A549 (cell line): Measurements from ENCODE around the gene BGLAP. TPM values are rescaled to one million over a fixed set of nuclear protein-coding genes. Genes with fewer than 3 reads are reported as not detected.

ENCODE experiments used
- ATAC-seq, 2 experiments: fragments of 200-7000 bp in 1 of 2; fragments of >200 bp in 1 of 2; cut with Nextera tagmentation in 1 of 2; cut with Tn5 transposase in 1 of 2; 3 replicates each; pipeline versions ENCODE4 v1.8.0 to v1.9.1; 2018 to 2020; ENCODE audit warnings: mild to moderate bottlenecking in 1 of 2, moderate library complexity in 1 of 2
- CTCF ChIA-PET: fragments of 300-600 bp; sonication (Branson Sonifier 250); formaldehyde crosslinking; extraction: SDS; loops from one replicate; lab custom pipeline; 2021; ENCODE audit warnings: antibody characterized with exemption, inconsistent platforms; lab: Yijun Ruan, JAX
- POLR2A ChIA-PET: fragments of 350-600 bp; formaldehyde crosslinking; extraction: SDS; loops from one replicate; lab custom pipeline; 2021; ENCODE audit warnings: antibody characterized with exemption, inconsistent platforms; lab: Yijun Ruan, JAX
- DNase-seq, 2 experiments: peaks; one replicate each; pipeline versions ENCODE4 v3.0.0 to v3.0.0-alpha.2; 2011 to 2016; ENCODE audit warnings: low read depth in 1 of 2, low spot score in 1 of 2
- FAIRE-seq: peaks from 2 replicates; lab custom pipeline; 2011; peaks lifted over from hg19 to GRCh38; lab: Jason Lieb, UNC
- H3K27ac ChIP-seq, 2 experiments: fragments of >200 bp; sonication (Bioruptor Twin); formaldehyde crosslinking; 3 replicates each; pipeline ENCODE4 v1.5.1; 2016 to 2017
- H3K4me1 ChIP-seq: fragments of >200 bp; sonication (Bioruptor Twin); formaldehyde crosslinking; 3 replicates; pipeline ENCODE4 v1.6.1; 2016
- H3K4me2 ChIP-seq: fragments of >200 bp; sonication (Bioruptor Twin); formaldehyde crosslinking; 3 replicates; pipeline ENCODE4 v1.6.1; 2016
- H3K4me3 ChIP-seq: fragments of >200 bp; sonication (Bioruptor Twin); formaldehyde crosslinking; 3 replicates; pipeline ENCODE4 v1.5.1; 2016
- H3K9me3 ChIP-seq: fragments of >200 bp; sonication (Bioruptor Twin); formaldehyde crosslinking; 3 replicates; pipeline ENCODE4 v1.6.1; 2016
- BCL3 ChIP-seq: fragments of >200 bp; sonication (Bioruptor Twin); formaldehyde crosslinking; IDR thresholded peaks from 3 replicates; pipeline ENCODE4 v1.6.1; 2016
- CBX2 ChIP-seq: fragments of 200-600 bp; sonication (generic); IDR thresholded peaks from 2 replicates; pipeline ENCODE4 v1.6.1; 2016; ENCODE audit warnings: low read depth, mild to moderate bottlenecking, borderline replicate concordance
- CBX8 ChIP-seq: fragments of 200-600 bp; sonication (generic); IDR thresholded peaks from 2 replicates; pipeline ENCODE4 v1.6.1; 2016
- CHD2 ChIP-seq: fragments of 150-350 bp; IDR thresholded peaks from 2 replicates; pipeline ENCODE4 v1.6.1; 2014; ENCODE audit warnings: low read length; ENCODE audit not compliant: partially characterized antibody
- EHF ChIP-seq: fragments of 250-450 bp; sonication (Bioruptor Pico); IDR thresholded peaks from 2 replicates; pipeline ENCODE4 v1.5.0; 2020; ENCODE audit warnings: mild to moderate bottlenecking
- EHMT2 ChIP-seq: fragments of 200-600 bp; sonication (generic); IDR thresholded peaks from 2 replicates; pipeline ENCODE4 v1.6.1; 2016; ENCODE audit warnings: antibody characterized with exemption, low read depth, mild to moderate bottlenecking, moderate library complexity
- HEYL ChIP-seq: fragments of 250-450 bp; sonication (Bioruptor Pico); IDR thresholded peaks from 2 replicates; pipeline ENCODE4 v1.8.0; 2021; ENCODE audit warnings: mild to moderate bottlenecking, moderate library complexity
- HMGXB4 ChIP-seq: fragments of 250-450 bp; sonication (Bioruptor Pico); IDR thresholded peaks from 2 replicates; pipeline ENCODE4 v1.5.0; 2021; ENCODE audit warnings: mild to moderate bottlenecking, moderate library complexity, borderline replicate concordance
- HOXB5 ChIP-seq: fragments of 250-450 bp; sonication (Bioruptor Pico); IDR thresholded peaks from 2 replicates; pipeline ENCODE4 v1.5.0; 2020; ENCODE audit warnings: mild to moderate bottlenecking, moderate library complexity
- JUN ChIP-seq, 2 experiments: fragments of >200 bp; sonication (Bioruptor Twin); formaldehyde crosslinking; IDR thresholded peaks; 2 replicates in 1 of 2; 3 replicates in 1 of 2; pipeline ENCODE4 v1.6.1; 2016 to 2017
- MYC ChIP-seq: IDR thresholded peaks from 2 replicates; pipeline ENCODE4 v1.6.1; 2012; ENCODE audit warnings: mild to moderate bottlenecking, inconsistent platforms, low read length, improper control_type of control experiment, borderline replicate concordance
- NPAS2 ChIP-seq: fragments of 250-450 bp; sonication (Bioruptor Pico); IDR thresholded peaks from 2 replicates; pipeline ENCODE4 v1.8.0; 2022; ENCODE audit warnings: mild to moderate bottlenecking, moderate library complexity, borderline replicate concordance
- POLR2AphosphoS2 ChIP-seq: conservative IDR thresholded peaks from 2 replicates; pipeline ENCODE4 v1.6.1; 2012; ENCODE audit warnings: low read length, improper control_type of control experiment, inconsistent platforms
- RARB ChIP-seq: fragments of 250-450 bp; sonication (Bioruptor Pico); IDR thresholded peaks from 2 replicates; pipeline ENCODE4 v1.8.0; 2021; ENCODE audit warnings: mild to moderate bottlenecking, moderate library complexity
- RNF2 ChIP-seq: fragments of 200-600 bp; sonication (generic); IDR thresholded peaks from 2 replicates; pipeline ENCODE4 v1.6.1; 2016; ENCODE audit warnings: low read depth, mild to moderate bottlenecking, antibody characterized with exemption, moderate library complexity, borderline replicate concordance
- TP53 ChIP-seq: fragments of 250-450 bp; sonication (Bioruptor Pico); IDR thresholded peaks from 2 replicates; pipeline ENCODE4 v1.5.0; 2021; ENCODE audit warnings: mild to moderate bottlenecking, moderate library complexity
- USF2 ChIP-seq: fragments of 450-650 bp; IDR thresholded peaks from 2 replicates; pipeline ENCODE4 v1.6.1; 2014; ENCODE audit warnings: antibody characterized with exemption
- ZC3H11A ChIP-seq: fragments of 450-650 bp; IDR thresholded peaks from 2 replicates; pipeline ENCODE4 v1.6.1; 2014; ENCODE audit warnings: antibody characterized with exemption, mild to moderate bottlenecking
- WGBS: methylation state at CpG from one replicate; pipeline ENCODE4 v1.1.6; 2017; ENCODE audit errors: missing lambda C conversion rate; 5-methylcytosine and 5-hydroxymethylcytosine counted together
- polyA plus RNA-seq, 4 experiments: library from polyadenylated mRNA; depleted of rRNA in 3 of 4; stranded (reverse); fragments of >200 nt; fragmentation: RNase III in 1 of 4; extraction: RNeasy Plus Mini Kit Qiagen cat#74134 plus additional on column Dnase treatment in 1 of 4; gene quantifications; 2 replicates in 3 of 4; 3 replicates in 1 of 4; pipeline ENCODE4 v1.2.3, GENCODE V29; 2011 to 2017

Gene BGLAP
- polyA plus RNA-seq, 2 of the 4 experiments (the other 2 are of a cell fraction): 0.12 to 0.23 TPM

GRCh38 chr1:156200044-156200443, 41.9 kb upstream of the BGLAP start:
- no peak for FAIRE-seq
- Histone ChIP-seq H3K9me3 (no peaks in the 10 kb centered on the region), H3K4me2 (no peak overlapping the region), H3K4me3 (no peak overlapping the region), H3K27ac (no peak overlapping the region), H3K4me1 (peaks cover 6% of the 10 kb centered on the region)
- ChIA-PET POLR2A (no interaction called here), CTCF (interaction anchor here (0.6 to 6.4 kb wide), 5 partner anchors 25 to 238 kb away, joined by 3 to 47 read pairs (median 3); no protein-coding TSS in a partner anchor)
- DNase-seq: no peak
- 0 out of 6 replicates have a peak, but pooled peaks of 1 of the 2 experiments have one; percentile 30 for ATAC-seq
- 92% methylated on average over 8 of the region's 8 CpGs for WGBS
- TF ChIP-seq NPAS2 (no peak), ZC3H11A (no peak), USF2 (no peak), POLR2AphosphoS2 (no peak), CBX2 (no peak), HOXB5 (CRISPR knock-in tag) (no peak), JUN (IDR thresholded peaks at IDR 0.05) (no peak), EHMT2 (no peak), CHD2 (no peak), BCL3 (no peak), RNF2 (no peak), RARB (no peak)
- TF ChIP-seq, all 56 proteins: peak for 0

- no peak for ATAC-seq
- H3K4me3 ChIP-seq: no peak overlapping the region
- POLR2A ChIA-PET: interaction anchor here (1.4 kb wide), 1 partner anchor 10 kb away, joined by 6 read pairs; the partner anchor contains the start of gene PMF1
- no peaks in the 10 kb centered on the region for H3K9me3 ChIP-seq
- TF ChIP-seq HMGXB4 (CRISPR knock-in tag) (no peak), MYC (no peak), EHF (CRISPR knock-in tag) (no peak), TP53 (CRISPR knock-in tag) (no peak), CBX8 (no peak), RNF2 (no peak), BCL3 (no peak), USF2 (no peak), HEYL (CRISPR knock-in tag) (no peak)
- TF ChIP-seq, all 56 proteins: peak for 0
- DNase-seq: no peak
- Histone ChIP-seq H3K4me1 (peaks cover 6% of the 10 kb centered on the region), H3K27ac (no peak overlapping the region), H3K4me2 (no peak overlapping the region; the same call in 2 of the 3 replicates)
- CTCF ChIA-PET: interaction anchor here (1.1 to 2.1 kb wide), 5 partner anchors 8 to 72 kb away, joined by 3 to 6 read pairs (median 4); partner anchors contain the start of gene SLC25A44
- FAIRE-seq: no peak
Observed at GRCh38 chr1:156203331-156203730, 38.7 kb upstream of the BGLAP start.
